ENCODE data around the gene SEMA4C.

DNA sequence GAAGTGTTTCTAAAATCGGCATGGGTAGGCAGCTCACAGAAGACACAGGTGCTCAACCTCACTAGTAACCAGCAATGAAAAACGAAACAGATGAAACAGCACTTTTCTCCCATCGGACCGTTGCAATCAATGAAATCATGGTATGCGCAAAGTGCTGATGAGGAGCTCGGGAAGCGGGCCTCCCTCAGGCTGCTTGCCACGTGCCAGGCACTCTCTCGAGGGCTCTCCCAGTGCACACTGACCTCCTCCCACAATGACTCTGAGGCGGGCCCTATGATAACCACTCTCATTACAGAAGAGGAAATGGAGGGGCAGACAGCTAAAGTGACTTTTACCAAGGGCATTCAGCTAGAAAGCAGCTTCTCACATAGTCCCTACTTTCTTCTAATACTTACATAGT is 22.3 kb downstream of the SEMA4C start:
- TF ChIP-seq CTCF (conservative IDR thresholded peaks at IDR 0.05) (no peak), ZFX (IDR thresholded peaks at IDR 0.05) (no peak)

Measured in C4-2B (cell line).